K562 (cell line): ENCODE results near the gene ADI1.

Source experiments
- PHF8 ChIP-seq: fragments of 200-600 bp; sonication (generic); IDR thresholded peaks from 2 replicates; pipeline ENCODE4 v1.6.1; 2012; ENCODE audit warnings: mixed run types, mild to moderate bottlenecking, inconsistent platforms, low read length, moderate library complexity, borderline replicate concordance
- ZNF134 ChIP-seq: fragments of 250-450 bp; sonication (Bioruptor Pico); conservative IDR thresholded peaks from 2 replicates; pipeline ENCODE4 v1.4.0; 2020
- ZNF274 ChIP-seq: IDR thresholded peaks from 2 replicates; pipeline ENCODE4 v1.6.1; 2011; ENCODE audit warnings: low read depth, mild to moderate bottlenecking, low read length, moderate library complexity, borderline replicate concordance
- ZNF518B ChIP-seq: fragments of 250-450 bp; sonication (Bioruptor Pico); IDR thresholded peaks from 2 replicates; pipeline ENCODE4 v1.5.0; 2021; ENCODE audit warnings: mild to moderate bottlenecking, moderate library complexity

GRCh38 chr2:3475771-3476170 is 43.6 kb downstream of the ADI1 start:
- TF ChIP-seq ZNF134 = no peak
- no peak for TF ChIP-seq ZNF518B
- TF ChIP-seq ZNF274 = no peak
- no peak for TF ChIP-seq PHF8
